ENCODE measurements around the gene TRIM49B.
"Not testable (repeated sequence)": the region's sequence is repeated elsewhere in the genome, so short reads cannot be mapped to it uniquely, and the experiment has no call there.

Gene TRIM49B, protein sequence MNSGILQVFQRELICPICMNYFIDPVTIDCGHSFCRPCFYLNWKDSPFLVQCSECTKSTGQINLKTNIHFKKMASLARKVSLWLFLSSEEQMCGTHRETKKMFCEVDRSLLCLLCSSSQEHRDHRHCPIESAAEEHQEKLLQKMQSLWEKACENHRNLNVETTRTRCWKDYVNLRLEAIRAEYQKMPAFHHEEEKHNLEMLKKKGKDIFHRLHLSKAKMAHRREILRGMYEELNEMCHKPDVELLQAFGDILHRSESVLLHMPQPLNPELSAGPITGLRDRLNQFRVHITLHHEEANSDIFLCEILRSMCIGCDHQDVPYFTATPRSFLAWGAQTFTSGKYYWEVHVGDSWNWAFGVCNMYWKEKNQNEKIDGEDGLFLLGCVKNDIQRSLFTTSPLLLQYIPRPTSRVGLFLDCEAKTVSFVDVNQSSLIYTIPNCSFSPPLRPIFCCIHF

DNA sequence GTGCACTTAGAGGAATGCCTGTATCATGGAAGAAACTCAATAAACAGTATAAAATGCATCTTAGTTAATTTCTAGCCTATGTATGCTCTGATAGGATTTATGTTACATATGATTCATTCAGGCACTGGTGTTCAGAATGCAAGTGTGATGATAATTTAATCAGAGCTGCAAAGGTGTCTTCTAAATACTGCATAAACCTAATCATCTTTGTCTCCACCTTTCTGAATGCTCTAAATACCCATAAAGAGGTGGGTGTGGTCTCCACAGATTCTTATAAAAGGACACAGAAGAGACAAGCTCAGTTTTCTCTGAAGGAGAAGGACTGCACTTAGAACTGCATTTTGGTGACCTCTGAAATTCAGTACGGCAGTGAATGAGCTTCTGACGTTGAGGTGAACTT lies at the start of gene TRIM49B:
TRIM49B (plus strand) TSS at position 301 of the 400 bp plus-strand sequence. CDS start 2,777 bp downstream, outside the sequence.
- not testable (repeated sequence) for DNase-seq (ENCODE audit: low spot score)

- DNase-seq (ENCODE audit: low spot score): not testable (repeated sequence)
Observed at GRCh38 chr11:48983785-48984184, 44.8 kb upstream of the TRIM49B start, which contains the start of gene TRIM51G. Gene TRIM51G (minus strand): TSS chr11:48983885. CDS start chr11:48981695, 2,190 bp downstream.

GRCh38 chr11:49048229-49048628 lies 19.6 kb downstream of the TRIM49B start:
- DNase-seq (ENCODE audit: low spot score): not testable (repeated sequence)

DNA sequence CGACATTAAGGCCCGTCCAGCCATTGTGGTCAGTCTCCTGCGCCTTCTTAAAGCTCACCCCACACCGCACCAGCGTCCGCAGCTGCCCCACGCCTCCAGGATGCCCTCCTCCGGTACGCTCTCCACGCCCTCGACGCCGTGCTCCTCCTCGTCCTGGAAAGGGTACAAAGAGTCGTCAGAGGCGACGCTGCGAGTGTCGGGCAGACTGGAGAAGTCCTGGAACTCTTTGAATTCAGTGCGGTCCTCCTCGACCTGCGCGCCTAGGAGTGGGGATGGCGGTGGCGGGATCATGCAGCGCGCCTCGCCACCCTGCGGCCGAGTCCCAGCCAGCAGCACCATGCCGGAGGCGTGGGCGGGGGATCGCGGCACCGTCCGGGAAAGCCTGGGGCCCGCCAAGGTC lies 21.2 kb downstream of the TRIM49B start:
- DNase-seq (ENCODE audit: low spot score): not testable (repeated sequence)

DNA sequence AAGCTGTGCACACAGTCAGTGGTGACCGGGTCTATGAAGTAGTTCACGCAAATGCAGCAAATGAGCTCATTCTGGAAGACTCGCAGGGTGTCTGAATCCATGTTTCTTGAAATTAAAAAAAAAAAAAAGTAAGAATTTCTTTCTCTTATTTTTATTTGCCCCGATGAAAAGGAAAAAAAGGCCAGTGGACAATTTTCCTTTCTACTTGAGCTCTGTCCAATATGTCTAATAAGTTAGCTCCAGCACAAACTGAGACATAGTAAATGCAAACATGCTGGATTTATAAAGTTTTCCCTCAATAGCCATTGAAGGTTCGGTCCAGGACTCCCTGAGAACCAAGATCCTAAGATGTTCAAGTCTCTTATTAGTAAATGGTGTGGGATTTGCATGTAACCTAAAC lies 30.4 kb downstream of the TRIM49B start, which contains the start of gene TRIM64C:
TRIM64C (minus strand) TSS at position 101 of the 400 bp plus-strand sequence; CDS start at position 101, 0 bp downstream.
- not testable (repeated sequence) for DNase-seq (ENCODE audit: low spot score)

GRCh38 chr11:49069897-49070296 lies 41.3 kb downstream of the TRIM49B start:
- not testable (repeated sequence) for DNase-seq (ENCODE audit: low spot score)

Measured in hematopoietic multipotent progenitor cell treated with erythropoietin and hydrocortisone succinate and interleukin-3 and kit ligand, for 15 days (in vitro differentiated cells).